ENCODE results near the gene LHFPL2.

DNA sequence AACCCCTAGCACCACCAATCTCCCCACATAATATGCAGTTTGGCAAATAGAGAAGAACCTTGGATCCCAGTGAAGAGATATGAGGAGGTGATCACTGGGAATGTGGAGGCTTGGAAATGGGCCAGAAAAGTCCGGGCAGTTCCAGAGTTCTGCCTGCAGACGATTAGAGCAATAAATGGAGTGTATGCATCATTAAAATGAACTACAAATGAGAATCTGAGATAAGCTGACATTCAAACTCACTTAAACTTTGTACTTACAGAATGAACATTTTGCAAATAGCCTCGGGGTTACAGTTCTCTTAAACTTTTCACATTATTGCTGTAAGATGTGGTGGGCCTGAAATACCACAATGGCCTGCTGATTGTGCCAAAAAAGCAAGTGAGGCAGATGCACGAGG is 23.0 kb upstream of the LHFPL2 start:
- TF ChIP-seq POLR2A (IDR thresholded peaks at IDR 0.05) = no peak
- TF ChIP-seq CTCF (IDR thresholded peaks at IDR 0.05) = no peak

Data from prostate gland (tissue), 2 donors.